ENCODE data around the gene BCAS1. TPM values are rescaled to one million over a fixed set of nuclear protein-coding genes. Genes with fewer than 3 reads are reported as not detected.
A peak's percentile ranks its signal among the peaks of the same experiment; 100 is the strongest.

BCAS1 gene
- total RNA-seq, 4 donors from 2014 or later, result 0.97 to 9.3 (median 4.4) TPM

DNA sequence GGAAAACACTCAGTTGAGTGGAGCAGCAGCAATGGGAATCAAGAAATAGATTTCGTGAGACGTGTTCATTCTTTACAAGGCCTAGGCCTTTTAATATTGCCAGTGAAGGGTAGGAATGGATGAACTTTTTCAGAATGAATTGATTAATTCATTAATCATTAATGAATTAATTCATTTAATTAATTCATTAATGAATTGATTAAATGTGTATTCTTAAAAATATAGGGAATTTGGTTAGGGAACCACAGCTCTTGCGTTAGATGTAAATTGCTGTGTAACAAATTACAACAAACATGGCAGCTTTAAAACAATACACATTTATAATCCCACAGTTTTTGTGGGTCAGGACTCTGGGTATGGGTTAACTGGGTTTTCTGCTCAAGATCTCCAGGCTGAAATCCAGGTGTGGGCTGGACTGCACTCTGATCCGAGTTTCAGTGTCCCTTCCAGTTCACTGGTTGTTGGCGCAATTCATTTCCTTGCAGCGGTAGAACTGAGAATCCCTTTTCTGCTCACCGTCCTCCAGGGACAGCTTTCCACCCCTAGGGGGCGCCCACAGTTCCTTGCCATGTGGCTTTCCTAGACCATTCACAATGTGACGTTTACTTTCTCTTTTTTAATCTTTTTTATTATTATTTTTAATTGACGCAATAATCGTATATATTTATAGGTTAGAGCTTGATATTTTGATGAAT, 32.8 kb upstream of the BCAS1 start:
- H3K27me3 ChIP-seq, result no peaks in the 10 kb centered on the region
- no peaks in the 10 kb centered on the region for H3K36me3 ChIP-seq
- WGBS, 2 donors, result 46% methylated on average over 11 of the region's 11 CpGs
- intact Hi-C loops (cut with DNase I), result no loop called here
- H3K9me3 ChIP-seq, result no peaks in the 10 kb centered on the region
- no peak for DNase-seq
- peaks cover 0 to 48% (median 19%) of the 10 kb centered on the region in 3 donors for H3K4me1 ChIP-seq
- H3K27ac ChIP-seq, result no peak overlapping the region
- TF ChIP-seq POLR2A (IDR thresholded peaks at IDR 0.05), result no peak
- TF ChIP-seq, protein P1, sequence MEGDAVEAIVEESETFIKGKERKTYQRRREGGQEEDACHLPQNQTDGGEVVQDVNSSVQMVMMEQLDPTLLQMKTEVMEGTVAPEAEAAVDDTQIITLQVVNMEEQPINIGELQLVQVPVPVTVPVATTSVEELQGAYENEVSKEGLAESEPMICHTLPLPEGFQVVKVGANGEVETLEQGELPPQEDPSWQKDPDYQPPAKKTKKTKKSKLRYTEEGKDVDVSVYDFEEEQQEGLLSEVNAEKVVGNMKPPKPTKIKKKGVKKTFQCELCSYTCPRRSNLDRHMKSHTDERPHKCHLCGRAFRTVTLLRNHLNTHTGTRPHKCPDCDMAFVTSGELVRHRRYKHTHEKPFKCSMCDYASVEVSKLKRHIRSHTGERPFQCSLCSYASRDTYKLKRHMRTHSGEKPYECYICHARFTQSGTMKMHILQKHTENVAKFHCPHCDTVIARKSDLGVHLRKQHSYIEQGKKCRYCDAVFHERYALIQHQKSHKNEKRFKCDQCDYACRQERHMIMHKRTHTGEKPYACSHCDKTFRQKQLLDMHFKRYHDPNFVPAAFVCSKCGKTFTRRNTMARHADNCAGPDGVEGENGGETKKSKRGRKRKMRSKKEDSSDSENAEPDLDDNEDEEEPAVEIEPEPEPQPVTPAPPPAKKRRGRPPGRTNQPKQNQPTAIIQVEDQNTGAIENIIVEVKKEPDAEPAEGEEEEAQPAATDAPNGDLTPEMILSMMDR (IDR thresholded peaks at IDR 0.05), result peak; percentile 38 to 79 (median 70)
- H3K4me3 ChIP-seq, result no peak overlapping the region

- Histone ChIP-seq H3K36me3 (no peaks in the 10 kb centered on the region), H3K27me3 (no peaks in the 10 kb centered on the region), H3K4me3 (no peak overlapping the region), H3K9me3 (no peaks in the 10 kb centered on the region), H3K27ac (no peak overlapping the region), H3K4me1 (peaks cover 0 to 41% (median 16%) of the 10 kb centered on the region in 3 donors)
- DNase-seq, result no peak
- intact Hi-C loops (cut with DNase I), result no loop called here
- TF ChIP-seq, protein P1 (IDR thresholded peaks at IDR 0.05), result no peak
- TF ChIP-seq POLR2A (IDR thresholded peaks at IDR 0.05), result no peak
- 89 to 97% methylated on average over 2 of the region's 2 CpGs for WGBS, 2 donors
Measured at GRCh38 chr20:54102543-54102942, 32.1 kb upstream of the BCAS1 start.

GRCh38 chr20:54100563-54100962, 30.2 kb upstream of the BCAS1 start:
- H3K27ac ChIP-seq, result no peak overlapping the region
- H3K4me3 ChIP-seq, result no peak overlapping the region
- H3K4me1 ChIP-seq, result peaks cover 0 to 22% (median 11%) of the 10 kb centered on the region in 3 donors
- TF ChIP-seq POLR2A (IDR thresholded peaks at IDR 0.05), result no peak
- TF ChIP-seq, protein P1 (IDR thresholded peaks at IDR 0.05), result no peak
- H3K27me3 ChIP-seq, result peaks cover 0 to 3% (median 0%) of the 10 kb centered on the region in 4 donors
- H3K36me3 ChIP-seq, result no peaks in the 10 kb centered on the region
- DNase-seq, result no peak
- intact Hi-C loops (cut with DNase I), result no loop called here
- no peaks in the 10 kb centered on the region for H3K9me3 ChIP-seq
- 71 to 100% methylated on average over 1 to 2 of the region's 2 CpGs for WGBS, 2 donors

GRCh38 chr20:54099894-54100293, 29.5 kb upstream of the BCAS1 start:
- Histone ChIP-seq H3K36me3 (no peaks in the 10 kb centered on the region), H3K4me1 (peaks cover 0 to 15% (median 5%) of the 10 kb centered on the region in 3 donors), H3K4me3 (no peak overlapping the region), H3K27me3 (peaks cover 0 to 7% (median 0%) of the 10 kb centered on the region in 4 donors), H3K9me3 (no peaks in the 10 kb centered on the region), H3K27ac (no peak overlapping the region)
- TF ChIP-seq, protein P1 (IDR thresholded peaks at IDR 0.05), result no peak
- TF ChIP-seq POLR2A (IDR thresholded peaks at IDR 0.05), result no peak
- intact Hi-C loops (cut with DNase I), result loop anchor here (5.0 kb wide), 1 partner anchor 97 kb away; no protein-coding TSS in a partner anchor
- WGBS, 2 donors, result 95 to 98% methylated on average over 3 of the region's 3 CpGs
- DNase-seq, result no peak

DNA sequence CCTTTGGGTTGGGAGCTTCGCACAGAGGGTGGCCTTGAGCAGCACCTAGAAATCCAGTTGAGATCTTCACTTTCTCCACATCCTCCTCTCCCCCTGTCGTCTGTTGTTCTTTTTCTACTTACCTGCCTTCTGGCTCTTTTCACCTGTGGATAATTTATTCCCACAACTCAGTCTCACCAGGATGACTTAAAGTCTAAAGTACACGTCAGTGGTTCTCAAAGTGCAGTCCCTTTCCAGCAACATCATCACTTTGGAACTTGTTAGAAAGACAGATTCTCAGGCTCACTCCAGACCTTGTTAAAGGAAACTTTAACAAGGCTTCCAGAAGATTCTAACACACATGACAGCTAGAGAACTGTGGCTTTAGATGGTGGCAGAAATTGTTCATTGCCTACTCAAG, 27.7 kb upstream of the BCAS1 start:
- no peaks in the 10 kb centered on the region for H3K9me3 ChIP-seq
- TF ChIP-seq, protein P1 (IDR thresholded peaks at IDR 0.05), result no peak
- TF ChIP-seq POLR2A (IDR thresholded peaks at IDR 0.05), result no peak
- no peak overlapping the region for H3K27ac ChIP-seq
- no peaks in the 10 kb centered on the region for H3K36me3 ChIP-seq
- H3K27me3 ChIP-seq, result peaks cover 0 to 14% (median 0%) of the 10 kb centered on the region in 4 donors
- intact Hi-C loops (cut with DNase I), result loop anchor here (5.0 kb wide), 1 partner anchor 99 kb away; no protein-coding TSS in a partner anchor
- no peaks in the 10 kb centered on the region for H3K4me1 ChIP-seq
- 72 to 85% methylated on average over 3 of the region's 3 CpGs for WGBS, 2 donors
- DNase-seq, result no peak
- H3K4me3 ChIP-seq, result no peak overlapping the region
